Measurements from ENCODE around the gene RIPOR2.

Gene RIPOR2

GRCh38 chr6:24840187-24840586 lies 95.6 kb downstream of the RIPOR2 start:
- FAIRE-seq: no peak

GRCh38 chr6:24838994-24839393 lies 96.8 kb downstream of the RIPOR2 start:
- no peak for FAIRE-seq

GRCh38 chr6:24838081-24838480 lies 97.7 kb downstream of the RIPOR2 start:
- FAIRE-seq: no peak

GRCh38 chr6:24836109-24836508 lies 99.7 kb downstream of the RIPOR2 start:
- no peak for FAIRE-seq

- no peak for FAIRE-seq
Measured at GRCh38 chr6:24833711-24834386, 101.9 kb downstream of the RIPOR2 start.

GRCh38 chr6:24832794-24833193 lies 103.0 kb downstream of the RIPOR2 start:
- no peak for FAIRE-seq

GRCh38 chr6:24831771-24832716 lies 103.7 kb downstream of the RIPOR2 start:
- FAIRE-seq: no peak

- FAIRE-seq: no peak
Measured at GRCh38 chr6:24829657-24830056, 106.1 kb downstream of the RIPOR2 start.

- FAIRE-seq: no peak
Measured at GRCh38 chr6:24827970-24828369, 107.8 kb downstream of the RIPOR2 start.

- no peak for FAIRE-seq
Measured at GRCh38 chr6:24827162-24827561, 108.6 kb downstream of the RIPOR2 start.

GRCh38 chr6:24825130-24825630 lies 110.6 kb downstream of the RIPOR2 start:
- FAIRE-seq: no peak

GRCh38 chr6:24824142-24824938 lies 111.4 kb downstream of the RIPOR2 start:
- no peak for FAIRE-seq

GRCh38 chr6:24823185-24823584 lies 112.6 kb downstream of the RIPOR2 start:
- no peak for FAIRE-seq

GRCh38 chr6:24822696-24823095 lies 113.1 kb downstream of the RIPOR2 start:
- no peak for FAIRE-seq

- FAIRE-seq: no peak
Measured at GRCh38 chr6:24821860-24822444, 113.8 kb downstream of the RIPOR2 start.

GRCh38 chr6:24818346-24818745 lies 117.4 kb downstream of the RIPOR2 start:
- no peak for FAIRE-seq

GRCh38 chr6:24809728-24810127 lies 126.0 kb downstream of the RIPOR2 start:
- no peak for FAIRE-seq

GRCh38 chr6:24807584-24807983 lies 128.2 kb downstream of the RIPOR2 start:
- FAIRE-seq: no peak

- FAIRE-seq: no peak
Measured at GRCh38 chr6:24802271-24803059, 133.3 kb downstream of the RIPOR2 start.

GRCh38 chr6:24799541-24799915 lies 136.2 kb downstream of the RIPOR2 start:
- no peak for FAIRE-seq

GRCh38 chr6:24798740-24799540 lies 136.8 kb downstream of the RIPOR2 start, which contains the start of gene ARMH2:
TSS of gene ARMH2 (minus strand) at chr6:24798917. CDS start at chr6:24798857, 60 bp downstream.
- FAIRE-seq: no peak
